Activated gamma-delta T cell (primary cell): ENCODE data around the gene KIAA0753.

ENCODE experiments used
- DNase-seq: peaks from one replicate; lab custom pipeline; 2025; lab: John Stamatoyannopoulos, UW

Gene KIAA0753

DNA sequence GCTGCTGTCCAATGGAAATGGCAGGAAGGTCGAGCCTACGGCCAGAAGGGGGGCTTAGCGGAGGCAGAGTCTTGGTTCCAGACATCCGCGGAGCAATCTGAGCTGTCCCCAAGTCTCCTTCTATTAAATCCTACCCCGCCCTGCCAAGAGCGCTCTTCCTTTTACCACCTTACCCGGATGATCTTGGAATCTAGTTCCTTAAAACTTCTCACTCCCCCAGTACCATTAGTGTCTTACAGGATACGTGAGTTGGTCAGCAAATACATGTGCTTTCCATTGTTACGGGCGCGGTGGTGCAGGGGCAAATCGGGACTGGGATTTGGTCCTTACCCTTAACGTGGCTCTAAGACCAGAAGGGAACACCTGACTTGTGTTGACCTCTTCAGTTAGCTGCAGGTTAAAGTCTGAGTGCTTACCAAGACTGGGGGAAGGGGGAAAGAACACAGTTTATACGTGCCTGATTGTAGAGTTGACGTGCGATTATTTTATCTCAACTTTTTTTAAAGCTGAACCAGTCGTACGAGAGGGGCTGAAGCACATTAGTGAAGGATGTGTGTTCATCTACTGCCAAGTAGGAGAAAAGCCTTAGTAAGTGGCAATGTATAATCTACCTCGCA is 844 bp upstream of the KIAA0753 start:
- no peak for DNase-seq

DNA sequence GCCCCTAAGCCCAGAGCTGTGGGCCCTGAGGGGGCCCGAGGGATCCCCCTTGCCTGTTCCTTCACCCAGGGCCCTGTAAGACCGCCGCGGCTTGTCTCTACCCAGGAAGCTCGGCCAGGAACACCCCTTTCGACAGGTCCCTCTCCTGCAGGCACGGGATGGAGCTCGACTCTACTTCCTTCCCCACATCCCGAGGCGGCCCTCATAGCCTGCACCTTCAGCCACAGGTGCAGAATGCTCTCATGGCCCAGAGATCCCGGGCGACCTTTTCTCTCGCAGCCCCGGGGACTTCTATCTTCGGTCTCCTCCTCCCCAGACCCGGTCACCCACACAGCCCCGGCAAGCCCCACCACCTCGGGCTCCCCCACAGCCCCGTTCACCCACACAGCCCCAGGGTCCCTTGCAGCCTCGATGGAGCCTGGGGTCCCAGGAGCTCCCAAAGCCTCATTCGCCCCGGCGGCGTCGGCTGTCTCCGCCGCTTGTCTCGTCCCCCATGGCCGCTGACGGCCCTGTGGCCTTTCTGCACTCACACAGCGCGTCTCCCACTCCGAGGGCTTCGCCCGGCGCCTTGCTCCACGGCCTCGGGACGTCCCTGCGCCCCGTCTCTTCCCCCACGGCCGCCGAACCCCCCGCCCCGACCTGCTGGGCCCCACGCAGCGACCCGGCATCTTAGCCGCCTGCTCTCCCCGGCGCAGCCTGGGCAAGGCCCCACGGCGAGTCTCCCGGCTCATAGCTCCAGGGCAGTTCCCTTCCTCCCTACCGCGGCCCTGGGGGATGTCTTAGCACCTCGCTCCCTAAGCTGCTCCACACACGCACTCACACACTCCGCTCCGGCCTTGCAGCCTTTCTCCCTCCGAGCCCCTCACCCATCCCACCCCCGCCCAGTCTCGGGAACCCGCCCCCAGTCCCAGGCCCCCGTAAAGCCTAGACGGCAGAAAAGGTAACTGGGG is 650 bp downstream of the KIAA0753 start:
- no peak for DNase-seq

DNA sequence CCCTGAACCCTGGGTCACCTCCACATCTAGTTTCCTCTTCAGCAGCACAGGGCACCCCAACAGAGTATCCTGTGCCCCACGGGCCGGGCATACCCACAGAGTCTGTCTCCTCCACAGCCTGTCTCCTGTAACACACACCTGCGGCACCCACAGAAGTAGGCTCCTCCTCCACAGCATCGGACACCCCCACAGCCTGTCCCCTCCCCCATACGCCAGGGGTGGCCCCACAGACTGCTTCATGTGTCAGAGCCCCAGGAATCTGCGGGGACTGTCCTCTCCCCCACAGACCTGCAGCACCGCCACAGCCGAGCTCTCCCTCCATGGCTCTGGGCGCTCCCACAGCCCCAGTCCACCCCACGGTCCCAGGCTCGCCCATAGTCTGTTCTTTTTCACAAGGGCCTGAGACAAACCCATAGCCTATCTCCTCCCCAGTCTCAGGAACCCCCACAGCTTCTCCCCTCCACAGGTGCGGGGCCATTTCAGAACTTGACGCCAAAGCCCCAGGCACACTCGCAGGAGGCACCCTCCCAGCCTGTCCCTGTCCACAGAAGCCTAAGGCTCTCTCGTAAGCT is 1.4 kb downstream of the KIAA0753 start:
- no peak for DNase-seq

DNA sequence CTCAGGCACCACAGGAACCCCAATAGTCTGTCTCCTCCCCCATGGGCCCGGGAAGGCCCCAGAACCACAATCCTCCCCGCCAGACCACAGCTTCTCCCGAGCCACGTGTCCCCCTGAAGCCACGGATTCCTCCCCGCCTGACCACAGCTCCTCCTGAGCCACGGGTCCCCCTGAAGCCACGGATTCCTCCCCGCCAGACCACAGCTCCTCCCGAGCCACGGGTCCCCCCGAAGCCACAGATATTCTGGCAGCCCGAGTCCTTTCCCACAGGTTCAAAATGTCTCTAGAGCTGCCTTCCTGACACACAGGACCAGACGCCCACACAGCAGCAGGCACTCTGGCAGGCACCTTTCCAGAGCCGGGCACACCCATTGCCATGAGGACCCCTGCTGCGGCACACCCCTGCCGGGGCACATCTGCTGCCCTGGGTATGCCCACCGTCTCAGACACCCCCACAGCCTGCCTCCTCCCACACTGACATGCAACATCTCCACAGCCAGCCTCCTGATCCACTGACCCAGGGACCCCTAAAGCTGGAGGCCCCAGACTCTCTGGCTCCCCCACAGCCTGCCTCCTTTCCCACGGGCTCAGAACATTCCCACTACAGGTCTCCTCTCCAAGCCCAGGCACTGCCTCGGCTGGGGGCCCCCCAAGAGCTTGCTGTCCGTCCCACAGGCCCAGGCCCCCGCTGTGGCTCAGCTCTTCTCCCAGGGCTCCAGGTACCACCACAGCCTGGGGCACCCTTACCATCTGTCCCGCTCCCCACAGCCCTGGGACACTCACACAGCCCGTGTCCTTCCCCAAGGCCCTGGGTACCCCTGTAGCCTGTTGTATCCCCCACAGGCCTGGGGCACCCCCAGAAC is 2.2 kb downstream of the KIAA0753 start:
- DNase-seq = no peak

GRCh38 chr17:6637458-6637840 is 3.1 kb downstream of the KIAA0753 start:
- no peak for DNase-seq

GRCh38 chr17:6636616-6637457 is 3.7 kb downstream of the KIAA0753 start:
- no peak for DNase-seq

GRCh38 chr17:6636105-6636504 is 4.4 kb downstream of the KIAA0753 start:
- DNase-seq = no peak

DNA sequence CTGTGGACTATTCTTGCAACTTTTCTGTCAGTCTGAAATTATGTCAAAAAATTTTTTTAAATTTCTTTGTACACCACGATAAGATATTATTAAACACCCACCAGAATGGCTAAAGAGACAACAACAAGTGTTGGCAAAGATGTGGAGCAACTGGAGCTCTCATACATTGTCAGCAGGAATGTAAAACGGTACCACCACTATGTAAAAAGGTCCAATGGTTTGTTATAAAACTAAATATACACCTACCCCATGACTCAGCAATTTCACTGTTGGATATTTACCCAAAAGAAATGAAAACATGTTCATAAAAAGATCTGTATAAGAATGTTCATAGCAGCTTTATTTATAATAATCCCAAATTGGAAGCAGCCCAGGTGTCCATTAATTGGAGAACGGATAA is 7.2 kb downstream of the KIAA0753 start:
- DNase-seq = no peak

- DNase-seq = no peak
These were observed 8.0 kb downstream of the KIAA0753 start for GRCh38 chr17:6632530-6632929.

DNA sequence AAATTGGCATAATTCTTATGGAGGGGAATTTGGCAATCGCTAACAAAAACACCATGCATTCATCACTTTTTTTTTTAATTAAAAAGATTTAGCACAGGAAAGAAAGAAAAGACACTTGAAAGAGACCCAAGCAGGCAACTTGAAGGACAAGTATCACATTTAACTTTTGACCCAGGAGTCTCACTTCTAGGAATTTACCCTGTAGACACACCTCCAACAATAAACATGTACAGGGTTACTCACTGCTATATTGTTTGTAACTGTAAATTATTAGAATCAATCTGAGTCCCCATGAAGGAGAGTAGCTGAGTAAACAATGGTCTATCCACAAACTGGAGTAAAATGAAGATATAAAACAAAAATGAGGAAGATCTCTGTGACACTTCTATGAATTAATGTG is 10.1 kb downstream of the KIAA0753 start:
- no peak for DNase-seq

DNA sequence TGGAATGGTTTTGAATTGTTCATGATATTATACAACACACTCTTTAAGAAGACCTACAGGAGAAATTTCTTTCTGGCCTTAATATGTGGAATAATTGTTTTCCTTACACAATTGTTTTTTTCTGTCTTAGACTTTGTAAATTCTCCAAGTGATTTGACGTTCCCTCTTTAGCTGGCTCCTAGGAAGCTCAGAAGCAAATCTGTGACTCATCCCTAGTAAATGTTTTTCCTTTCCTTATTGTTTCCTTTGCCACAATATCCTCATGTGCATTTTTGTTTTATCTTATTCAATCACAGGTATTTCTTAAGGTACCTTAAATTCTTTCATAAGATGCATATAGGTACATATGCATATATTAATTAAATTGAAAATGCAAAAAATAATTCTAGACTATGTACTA is 13.5 kb downstream of the KIAA0753 start:
- no peak for DNase-seq

GRCh38 chr17:6626616-6627015 is 13.9 kb downstream of the KIAA0753 start:
- no peak for DNase-seq

GRCh38 chr17:6623941-6624340 is 16.6 kb downstream of the KIAA0753 start:
- DNase-seq = no peak

- DNase-seq = no peak
These were observed 29.3 kb downstream of the KIAA0753 start for GRCh38 chr17:6611231-6611630.

DNA sequence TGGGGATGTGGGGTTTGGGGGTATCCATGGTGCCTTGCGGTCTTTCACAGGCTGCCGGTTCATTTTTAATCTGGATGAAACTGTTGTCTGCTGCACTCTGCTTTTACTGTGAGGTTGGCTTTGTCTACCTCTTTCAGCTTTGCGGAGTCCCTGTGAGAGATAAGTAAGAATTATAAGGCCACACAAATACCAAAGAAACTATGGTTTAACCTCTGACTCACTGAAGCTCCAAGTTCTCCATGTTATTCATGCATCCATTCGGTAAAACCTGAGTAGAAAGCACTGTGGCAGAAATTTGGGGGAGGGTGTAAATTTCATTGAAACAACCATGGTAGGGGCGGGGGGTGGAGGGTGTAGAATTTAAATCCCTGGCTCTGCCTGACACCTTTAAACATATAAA is 30.5 kb downstream of the KIAA0753 start:
- no peak for DNase-seq

- no peak for DNase-seq
These were observed 32.2 kb downstream of the KIAA0753 start for GRCh38 chr17:6608321-6608720.

- no peak for DNase-seq
These were observed 35.4 kb downstream of the KIAA0753 start for GRCh38 chr17:6605142-6605541.

DNA sequence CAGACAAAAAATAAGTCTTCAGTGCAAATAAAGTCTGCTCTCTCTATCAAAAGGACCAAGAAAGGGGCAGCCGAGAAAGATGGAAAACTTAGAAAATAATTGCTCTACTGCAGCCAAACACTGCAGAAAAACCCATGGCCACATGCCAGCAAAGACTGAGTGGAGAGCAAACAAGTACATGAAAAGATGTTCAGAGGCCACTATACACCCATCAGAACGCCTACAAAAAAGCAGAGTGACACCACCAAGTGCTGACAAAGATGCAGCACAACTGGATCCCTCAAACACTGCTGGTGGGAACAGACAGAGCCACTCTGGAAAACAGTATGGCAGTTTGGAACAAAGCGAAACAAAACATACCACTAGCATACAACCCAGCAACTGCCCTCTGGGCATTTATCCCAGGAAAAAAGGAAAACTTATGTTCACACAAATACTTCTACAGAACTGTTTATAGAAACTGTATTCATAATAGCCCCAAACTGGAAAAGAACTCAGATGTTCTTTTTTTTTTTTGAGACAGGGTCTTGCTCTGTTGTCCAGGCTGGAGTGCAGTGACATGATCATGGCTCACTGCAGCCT is 36.7 kb downstream of the KIAA0753 start:
- no peak for DNase-seq

DNA sequence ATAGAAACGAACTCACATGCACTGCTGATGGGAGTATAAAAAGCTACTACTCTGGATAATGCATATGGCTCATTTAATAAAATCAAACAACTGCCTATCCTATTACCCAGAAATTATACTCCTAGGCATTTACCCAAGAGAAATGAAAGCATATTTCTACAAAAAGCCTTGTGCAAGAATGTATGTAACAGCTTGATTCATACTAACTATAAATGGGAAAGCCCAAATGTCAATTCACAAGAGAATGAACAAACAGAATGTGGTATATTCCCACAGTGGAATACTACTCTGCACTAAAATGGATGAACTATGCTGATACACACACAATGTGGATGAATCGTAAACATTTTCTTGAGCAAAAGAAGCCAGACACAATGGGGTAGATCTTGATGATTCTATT is 38.4 kb downstream of the KIAA0753 start:
- no peak for DNase-seq

GRCh38 chr17:6599364-6599763 is 41.1 kb downstream of the KIAA0753 start:
- DNase-seq = no peak

DNA sequence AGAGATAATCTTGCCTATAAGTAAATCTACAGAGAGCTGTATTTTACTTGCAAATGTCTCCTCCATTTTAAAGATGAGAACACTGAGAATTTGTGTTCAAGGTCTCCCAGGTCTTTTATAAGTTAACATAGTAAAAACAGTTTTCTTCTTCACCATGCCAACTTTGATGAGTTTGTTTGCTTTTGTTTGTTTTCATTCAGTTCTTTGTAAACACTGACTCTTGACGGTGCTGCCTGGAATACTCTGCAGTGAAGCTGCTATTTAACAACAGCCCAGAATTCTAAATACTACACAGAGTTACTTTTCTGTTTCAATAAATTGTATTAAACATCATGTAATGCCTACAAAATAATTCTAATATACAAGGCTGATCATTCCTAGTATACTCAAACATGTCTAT is 42.8 kb downstream of the KIAA0753 start:
- no peak for DNase-seq
